C4-2B (cell line): ENCODE results near the gene PLAC8.

Experiments
- ZFX ChIP-seq: fragments of 450-650 bp; IDR thresholded peaks from 2 replicates; pipeline ENCODE4 v1.6.1; 2017
- TF ChIP-seq, protein P1 (sequence below): fragments of 450-650 bp; conservative IDR thresholded peaks from 2 replicates; pipeline ENCODE4 v1.5.1; 2017; ENCODE audit warnings: mild to moderate bottlenecking

DNA sequence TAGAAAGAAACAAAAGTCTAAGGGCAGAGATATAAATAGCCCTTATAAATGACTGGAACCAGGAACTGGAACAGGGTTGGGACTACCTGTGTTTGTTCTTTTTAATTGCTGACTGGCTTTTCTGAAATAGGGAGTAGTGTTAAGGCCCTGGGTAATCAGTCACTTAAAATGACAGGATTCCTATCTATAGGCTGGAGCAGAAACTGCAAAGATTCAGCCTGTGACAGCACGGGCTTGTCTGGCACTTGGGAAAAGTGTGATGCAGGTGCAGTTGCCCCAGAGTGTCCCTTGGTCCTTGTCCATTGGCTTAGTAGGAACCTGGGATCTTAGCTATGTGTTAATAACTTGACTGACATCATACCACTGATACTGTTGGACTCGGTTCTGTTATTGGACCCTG, 14.7 kb upstream of the PLAC8 start:
- TF ChIP-seq, protein P1, sequence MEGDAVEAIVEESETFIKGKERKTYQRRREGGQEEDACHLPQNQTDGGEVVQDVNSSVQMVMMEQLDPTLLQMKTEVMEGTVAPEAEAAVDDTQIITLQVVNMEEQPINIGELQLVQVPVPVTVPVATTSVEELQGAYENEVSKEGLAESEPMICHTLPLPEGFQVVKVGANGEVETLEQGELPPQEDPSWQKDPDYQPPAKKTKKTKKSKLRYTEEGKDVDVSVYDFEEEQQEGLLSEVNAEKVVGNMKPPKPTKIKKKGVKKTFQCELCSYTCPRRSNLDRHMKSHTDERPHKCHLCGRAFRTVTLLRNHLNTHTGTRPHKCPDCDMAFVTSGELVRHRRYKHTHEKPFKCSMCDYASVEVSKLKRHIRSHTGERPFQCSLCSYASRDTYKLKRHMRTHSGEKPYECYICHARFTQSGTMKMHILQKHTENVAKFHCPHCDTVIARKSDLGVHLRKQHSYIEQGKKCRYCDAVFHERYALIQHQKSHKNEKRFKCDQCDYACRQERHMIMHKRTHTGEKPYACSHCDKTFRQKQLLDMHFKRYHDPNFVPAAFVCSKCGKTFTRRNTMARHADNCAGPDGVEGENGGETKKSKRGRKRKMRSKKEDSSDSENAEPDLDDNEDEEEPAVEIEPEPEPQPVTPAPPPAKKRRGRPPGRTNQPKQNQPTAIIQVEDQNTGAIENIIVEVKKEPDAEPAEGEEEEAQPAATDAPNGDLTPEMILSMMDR: no peak
- TF ChIP-seq ZFX: no peak
